ENCODE results near the gene RBMS3.
"Not testable (repeated sequence)": the region's sequence is repeated elsewhere in the genome, so short reads cannot be mapped to it uniquely, and the experiment has no call there.

Gene RBMS3

GRCh38 chr3:29484633-29485032 is 203.8 kb downstream of the RBMS3 start:
- no peak for DNase-seq (ENCODE audit: low spot score)

- DNase-seq (ENCODE audit: low spot score) = no peak
These were observed 205.2 kb downstream of the RBMS3 start for GRCh38 chr3:29486096-29486495.

- no peak for DNase-seq (ENCODE audit: low spot score)
These were observed 206.0 kb downstream of the RBMS3 start for GRCh38 chr3:29486917-29487316.

- DNase-seq (ENCODE audit: low spot score) = no peak
These were observed 208.1 kb downstream of the RBMS3 start for GRCh38 chr3:29488922-29489321.

- no peak for DNase-seq (ENCODE audit: low spot score)
These were observed 212.2 kb downstream of the RBMS3 start for GRCh38 chr3:29493109-29493508.

- DNase-seq (ENCODE audit: low spot score) = no peak
These were observed 213.6 kb downstream of the RBMS3 start for GRCh38 chr3:29494305-29495036.

GRCh38 chr3:29497282-29497681 is 216.4 kb downstream of the RBMS3 start:
- no peak for DNase-seq (ENCODE audit: low spot score)

GRCh38 chr3:29502771-29503170 is 221.9 kb downstream of the RBMS3 start:
- no peak for DNase-seq (ENCODE audit: low spot score)

- DNase-seq (ENCODE audit: low spot score) = no peak
These were observed 222.4 kb downstream of the RBMS3 start for GRCh38 chr3:29503314-29503713.

- DNase-seq (ENCODE audit: low spot score) = no peak
These were observed 223.1 kb downstream of the RBMS3 start for GRCh38 chr3:29503958-29504357.

GRCh38 chr3:29506502-29506901 is 225.6 kb downstream of the RBMS3 start:
- DNase-seq (ENCODE audit: low spot score) = no peak

GRCh38 chr3:29511701-29512100 is 230.8 kb downstream of the RBMS3 start:
- DNase-seq (ENCODE audit: low spot score) = no peak

GRCh38 chr3:29512641-29513040 is 231.8 kb downstream of the RBMS3 start:
- no peak for DNase-seq (ENCODE audit: low spot score)

- DNase-seq (ENCODE audit: low spot score) = no peak
These were observed 232.4 kb downstream of the RBMS3 start for GRCh38 chr3:29513236-29513635.

- no peak for DNase-seq (ENCODE audit: low spot score)
These were observed 233.3 kb downstream of the RBMS3 start for GRCh38 chr3:29514170-29514569.

- DNase-seq (ENCODE audit: low spot score) = no peak
These were observed 234.0 kb downstream of the RBMS3 start for GRCh38 chr3:29514912-29515311.

- no peak for DNase-seq (ENCODE audit: low spot score)
These were observed 234.6 kb downstream of the RBMS3 start for GRCh38 chr3:29515451-29515850.

GRCh38 chr3:29516164-29516563 is 235.3 kb downstream of the RBMS3 start:
- DNase-seq (ENCODE audit: low spot score) = no peak

GRCh38 chr3:29520764-29521163 is 239.9 kb downstream of the RBMS3 start:
- DNase-seq (ENCODE audit: low spot score) = no peak

GRCh38 chr3:29521293-29521692 is 240.4 kb downstream of the RBMS3 start:
- no peak for DNase-seq (ENCODE audit: low spot score)

- no peak for DNase-seq (ENCODE audit: low spot score)
These were observed 240.9 kb downstream of the RBMS3 start for GRCh38 chr3:29521751-29522150.

- not testable (repeated sequence) for DNase-seq (ENCODE audit: low spot score)
These were observed 243.6 kb downstream of the RBMS3 start for GRCh38 chr3:29524433-29524832.

- DNase-seq (ENCODE audit: low spot score) = no peak
These were observed 244.5 kb downstream of the RBMS3 start for GRCh38 chr3:29525254-29525881.

GRCh38 chr3:29527246-29527645 is 246.4 kb downstream of the RBMS3 start:
- DNase-seq (ENCODE audit: low spot score) = no peak
